ENCODE measurements around the gene SSU72.
"Not testable (repeated sequence)": the region's sequence is repeated elsewhere in the genome, so short reads cannot be mapped to it uniquely, and the experiment has no call there.

Gene SSU72

DNA sequence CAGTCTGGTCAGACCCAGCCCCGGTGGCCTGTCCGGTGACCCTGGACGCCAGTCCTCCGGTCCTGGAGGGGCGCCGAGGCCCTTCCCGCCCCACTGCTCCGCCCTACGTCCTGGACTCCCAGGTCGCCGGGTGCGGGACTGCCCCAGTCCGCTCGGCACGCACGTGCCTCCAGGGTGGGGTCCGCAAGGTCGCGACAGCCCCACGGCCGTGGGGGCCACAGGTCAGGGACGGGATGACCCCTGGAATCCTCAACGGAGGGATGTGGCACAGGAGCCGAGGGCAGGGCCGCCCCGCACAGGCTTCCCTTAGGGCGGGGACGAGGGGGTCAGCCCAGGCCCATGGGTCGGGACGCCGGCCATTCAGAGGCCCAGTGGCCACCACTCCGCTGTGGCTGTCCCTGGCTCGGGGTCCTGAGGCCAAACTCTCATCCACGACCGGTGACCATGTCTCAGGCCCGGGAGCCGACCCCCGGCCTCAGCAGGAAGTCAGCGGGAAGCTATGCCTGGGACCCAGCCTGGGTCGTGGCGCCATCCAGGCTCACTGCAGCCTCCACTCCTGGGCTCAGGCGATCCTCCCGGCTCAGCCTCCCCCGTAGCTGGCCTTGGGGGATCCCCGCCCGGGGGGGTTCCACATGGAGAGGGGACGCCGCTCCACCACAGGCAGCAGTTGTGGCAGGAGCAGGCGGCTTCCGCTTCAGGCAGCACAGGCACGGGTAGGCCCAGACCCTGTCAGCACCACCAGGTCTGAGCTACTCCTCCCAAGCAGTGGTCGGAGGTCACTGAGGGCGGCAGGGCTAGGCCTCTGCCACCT, 33.6 kb downstream of the SSU72 start:
- no peak for DNase-seq (ENCODE audit: low read depth in 2 of 2)

DNA sequence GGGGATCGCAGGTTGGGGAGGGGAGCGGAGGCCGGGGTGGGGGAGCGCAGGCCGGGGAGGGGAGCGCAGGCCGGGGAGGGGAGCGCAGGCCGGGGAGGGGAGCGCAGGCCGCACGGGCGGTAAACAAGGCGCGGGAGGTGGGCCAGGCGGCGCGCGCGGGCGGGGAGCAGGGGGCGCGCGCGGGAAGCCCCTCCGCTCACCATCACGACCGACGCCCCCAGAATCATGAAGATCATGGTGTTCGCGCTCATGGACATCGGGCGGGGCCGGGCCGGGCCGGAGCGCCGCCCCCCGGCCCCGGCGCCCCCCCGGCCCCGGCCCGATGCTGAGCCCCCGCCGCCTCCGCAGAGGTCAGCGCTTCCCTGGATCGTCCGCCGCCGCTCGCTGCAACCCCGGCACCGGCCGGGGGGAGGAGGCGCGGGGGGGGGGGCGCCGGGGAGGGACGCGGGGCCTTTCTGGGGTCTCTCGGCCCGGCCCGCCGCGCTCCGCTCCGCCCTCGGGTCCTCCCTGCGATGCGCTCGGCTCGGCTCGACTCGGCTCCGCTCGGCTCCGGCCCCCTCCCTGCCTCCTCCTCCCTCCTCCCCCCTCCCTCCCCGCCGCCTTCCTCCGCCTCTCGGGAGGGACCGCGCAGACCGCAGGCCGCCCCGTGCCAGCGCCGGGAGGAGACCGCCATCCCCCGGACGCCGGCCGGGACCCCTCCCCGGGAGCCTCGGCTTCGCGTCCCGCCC, 34.4 kb downstream of the SSU72 start, which contains the start of gene TMEM240:
TSS of gene TMEM240 (minus strand) at position 535 of the 728 bp plus-strand sequence. CDS start at position 257, 278 bp downstream.
- DNase-seq (ENCODE audit: low read depth in 2 of 2): peak; percentile 6 to 11

DNA sequence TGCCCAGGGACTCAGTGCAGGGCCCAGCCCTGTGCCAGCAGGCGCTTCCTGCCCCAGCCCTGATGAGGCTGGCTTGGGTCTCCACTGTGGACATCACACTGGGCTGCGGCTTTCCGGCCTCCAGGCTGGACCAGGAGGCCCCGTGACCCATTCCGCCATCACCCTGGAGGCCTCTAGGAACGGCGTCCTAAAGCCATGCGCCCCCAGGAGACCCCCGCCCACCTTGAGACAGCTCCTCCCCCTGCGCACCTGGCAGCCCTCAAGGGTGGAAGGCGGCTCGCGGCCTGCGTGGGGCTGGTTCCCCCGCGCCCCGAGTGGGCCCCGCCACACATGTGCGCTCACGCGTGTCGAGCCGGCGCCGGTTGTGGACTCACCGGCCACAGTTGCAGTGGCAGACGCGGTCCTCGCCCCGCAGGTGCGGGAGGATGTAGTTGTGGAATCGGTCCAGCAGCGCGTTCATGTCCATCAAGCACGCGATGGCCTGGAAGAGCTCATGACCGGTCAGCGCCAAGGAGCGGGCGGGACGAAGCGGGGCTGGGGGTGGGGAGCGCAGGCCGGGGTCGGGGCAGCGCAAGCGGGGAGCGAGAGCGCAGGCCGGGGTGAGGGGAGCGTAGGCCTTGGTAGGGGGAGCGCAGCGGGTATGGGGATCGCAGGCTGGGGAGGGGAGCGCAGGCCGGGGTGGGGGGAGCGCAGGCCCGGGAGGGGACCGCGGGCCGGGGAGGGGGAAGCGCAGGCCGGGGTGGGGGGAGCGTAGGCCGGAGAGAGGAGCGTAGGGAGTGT, 35.2 kb downstream of the SSU72 start:
- no peak for DNase-seq (ENCODE audit: low read depth in 2 of 2)

DNA sequence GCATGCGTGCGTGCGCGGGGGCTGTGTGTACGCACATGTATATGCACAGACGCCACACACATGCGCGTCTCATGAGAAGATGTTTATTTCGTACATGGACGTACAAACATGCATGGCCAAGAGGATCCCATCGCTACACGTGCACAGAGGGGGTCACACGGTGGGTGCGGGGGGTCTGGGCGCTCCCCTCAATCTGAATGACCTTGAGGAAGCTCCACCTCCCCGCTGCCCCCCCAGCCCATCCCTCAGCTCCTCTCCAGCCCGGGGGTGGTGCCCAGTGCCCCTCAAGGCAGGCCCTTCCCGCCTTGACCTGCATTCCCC, 35.7 kb downstream of the SSU72 start:
- no peak for DNase-seq (ENCODE audit: low read depth in 2 of 2)

DNA sequence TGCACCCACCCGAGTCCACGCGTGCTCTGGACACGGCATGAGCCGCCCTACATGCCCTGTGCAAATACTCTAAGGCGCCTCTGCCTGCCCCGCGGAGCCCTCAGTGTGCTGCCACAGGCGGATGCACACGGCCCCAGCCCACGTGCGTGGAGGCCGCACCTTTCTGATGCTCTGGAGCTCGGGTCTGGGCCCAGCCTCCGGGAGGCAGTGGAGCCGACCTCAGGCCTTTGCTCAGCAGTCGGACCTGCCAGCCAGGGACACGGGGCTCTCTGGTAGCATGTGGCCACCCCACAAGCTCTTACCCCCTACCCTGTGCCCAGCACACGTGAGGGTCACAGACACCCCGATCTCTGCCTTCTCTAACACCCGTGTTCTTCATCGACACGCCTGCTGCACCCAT, 36.3 kb downstream of the SSU72 start:
- DNase-seq (ENCODE audit: low read depth in 2 of 2): no peak

DNA sequence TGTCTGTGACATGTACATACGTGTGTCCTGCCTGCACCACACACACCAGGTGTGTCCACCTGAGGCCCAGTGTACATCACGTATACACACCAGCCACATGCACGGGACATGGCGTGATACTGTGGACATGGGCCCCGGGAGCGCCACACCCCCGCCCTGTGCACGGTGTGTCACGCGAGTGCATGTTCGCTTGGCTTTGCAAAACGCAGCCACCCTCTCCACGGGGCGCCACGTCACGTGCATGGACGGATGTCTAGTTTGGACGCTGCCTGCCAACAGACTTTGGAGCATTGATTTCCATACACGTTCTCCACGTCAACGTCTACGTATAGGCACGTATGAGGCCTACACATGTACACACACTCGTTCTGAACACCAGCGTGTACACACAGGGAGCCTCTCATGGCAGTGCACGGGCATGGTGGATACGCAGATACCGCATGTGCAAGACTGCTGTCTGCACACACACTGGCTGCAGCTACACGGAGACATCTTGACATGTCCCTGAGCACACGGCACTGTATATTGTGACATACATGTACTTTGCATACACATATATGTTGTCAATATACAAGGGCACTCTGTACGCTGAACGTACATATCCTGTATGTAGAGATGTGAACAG, 36.9 kb downstream of the SSU72 start:
- DNase-seq (ENCODE audit: low read depth in 2 of 2): no peak

DNA sequence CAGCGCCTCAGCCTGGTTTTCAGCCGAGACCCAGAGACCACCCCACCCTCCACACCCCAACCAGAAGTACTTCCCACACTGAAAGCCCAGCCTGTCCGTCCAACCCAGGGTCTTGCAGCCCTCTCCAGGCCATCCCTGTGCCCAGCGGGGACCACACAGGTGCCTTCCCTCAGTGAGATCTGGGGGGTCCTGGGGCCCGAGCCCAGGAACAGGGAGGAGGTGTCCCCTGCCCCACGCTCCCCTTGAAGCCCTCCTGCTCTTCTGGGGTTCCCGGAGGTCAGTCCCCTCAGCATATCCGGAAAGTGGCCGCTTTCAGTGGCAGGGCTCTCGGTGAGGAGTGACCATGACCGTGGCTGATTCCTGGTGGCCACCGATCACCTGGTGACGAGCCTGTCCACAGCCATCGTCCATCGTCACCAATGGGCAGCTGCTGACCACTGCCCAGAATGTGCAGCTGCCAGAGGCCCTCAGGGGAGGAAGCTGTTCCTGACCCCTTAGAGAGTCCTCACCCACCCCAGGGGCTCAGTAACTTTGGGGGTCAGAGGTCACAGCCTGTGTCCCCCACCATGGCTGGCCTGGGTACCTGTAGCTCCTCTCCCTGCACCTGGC, 37.6 kb downstream of the SSU72 start:
- no peak for DNase-seq (ENCODE audit: low read depth in 2 of 2)

DNA sequence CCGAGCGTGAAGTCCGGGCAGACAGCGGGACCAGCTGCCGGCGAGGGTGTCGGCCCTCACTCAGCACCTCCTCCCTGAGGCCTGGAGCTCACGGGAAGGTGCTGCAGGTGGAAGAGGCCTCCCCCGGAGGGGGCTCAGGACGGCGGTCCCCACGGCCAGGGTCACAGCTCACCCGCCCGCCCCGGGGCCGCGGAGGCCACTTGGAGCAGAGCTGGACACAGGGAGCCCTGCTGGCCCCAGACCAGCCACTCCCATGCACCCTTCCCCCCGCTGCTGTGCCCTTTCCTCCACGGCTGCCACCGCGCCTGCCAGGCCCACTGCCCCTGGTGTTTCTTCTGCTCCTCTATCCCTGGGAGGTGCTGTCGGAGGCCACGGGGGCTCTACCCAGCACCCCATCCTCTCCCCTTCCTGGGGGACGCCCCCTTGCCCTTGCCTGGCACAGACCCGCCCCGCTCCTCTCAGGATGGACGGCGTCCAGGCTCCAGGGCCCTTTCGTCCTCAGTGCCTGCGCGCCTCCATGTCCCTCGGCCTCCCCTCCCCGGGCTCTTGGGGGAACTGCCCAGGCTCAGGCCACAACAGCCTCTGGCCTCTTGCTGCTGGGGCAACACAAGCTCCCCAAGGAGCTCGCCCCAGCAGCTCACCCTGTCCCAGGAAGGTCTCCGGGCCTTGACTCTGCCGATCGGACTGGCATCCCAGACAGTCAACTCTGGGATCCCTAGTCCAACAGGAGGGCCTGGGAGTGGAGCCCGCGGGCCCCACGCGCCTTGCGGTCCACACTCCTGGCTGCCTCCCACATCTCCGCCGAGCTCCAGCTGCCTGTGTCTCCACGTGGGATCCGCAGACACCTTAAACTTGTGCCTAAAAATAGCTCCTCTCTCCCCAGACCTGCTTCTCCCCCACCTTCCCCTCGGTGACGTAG, 38.4 kb downstream of the SSU72 start:
- no peak for DNase-seq (ENCODE audit: low read depth in 2 of 2)

DNA sequence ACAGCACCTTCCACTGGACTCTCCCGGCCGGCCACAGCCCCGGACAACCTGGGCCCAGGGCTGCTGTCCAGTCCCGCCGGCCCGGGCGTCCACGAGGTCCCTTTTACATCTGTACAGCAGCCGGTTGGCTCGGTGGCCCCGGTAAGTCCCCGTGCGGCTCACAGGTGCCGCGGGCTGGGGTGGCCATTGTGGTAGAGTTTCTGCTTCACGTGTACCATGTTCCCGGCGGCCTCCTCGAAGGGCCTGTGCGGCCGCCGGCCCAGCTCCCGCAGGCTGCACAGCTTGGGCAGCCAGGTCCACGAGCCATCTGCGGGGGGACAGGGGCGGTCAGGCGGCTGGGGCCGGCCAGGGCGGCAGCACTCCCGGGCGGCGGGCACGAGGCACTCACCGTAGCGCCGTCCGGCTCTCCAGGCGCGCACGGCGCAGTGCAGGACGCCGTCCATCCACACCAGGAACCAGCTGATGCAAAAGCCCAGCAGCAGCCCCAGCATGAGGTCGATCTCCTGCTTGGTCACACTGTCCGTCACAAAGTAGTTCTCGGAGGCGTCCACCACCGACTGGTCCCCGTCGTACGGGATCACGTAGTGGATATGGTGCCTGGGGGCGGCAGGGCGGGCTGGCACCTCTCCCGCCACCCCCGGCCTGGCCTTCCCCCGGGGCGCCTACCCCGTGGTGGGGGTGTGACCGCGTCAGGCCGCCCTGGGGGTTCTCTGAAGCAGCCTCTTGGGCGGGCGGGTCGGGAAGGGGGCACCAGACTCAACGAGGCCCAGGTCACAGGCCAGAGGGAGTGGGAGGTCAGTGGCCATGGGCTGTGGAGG, 39.3 kb downstream of the SSU72 start:
- DNase-seq (ENCODE audit: low read depth in 2 of 2): no peak

DNA sequence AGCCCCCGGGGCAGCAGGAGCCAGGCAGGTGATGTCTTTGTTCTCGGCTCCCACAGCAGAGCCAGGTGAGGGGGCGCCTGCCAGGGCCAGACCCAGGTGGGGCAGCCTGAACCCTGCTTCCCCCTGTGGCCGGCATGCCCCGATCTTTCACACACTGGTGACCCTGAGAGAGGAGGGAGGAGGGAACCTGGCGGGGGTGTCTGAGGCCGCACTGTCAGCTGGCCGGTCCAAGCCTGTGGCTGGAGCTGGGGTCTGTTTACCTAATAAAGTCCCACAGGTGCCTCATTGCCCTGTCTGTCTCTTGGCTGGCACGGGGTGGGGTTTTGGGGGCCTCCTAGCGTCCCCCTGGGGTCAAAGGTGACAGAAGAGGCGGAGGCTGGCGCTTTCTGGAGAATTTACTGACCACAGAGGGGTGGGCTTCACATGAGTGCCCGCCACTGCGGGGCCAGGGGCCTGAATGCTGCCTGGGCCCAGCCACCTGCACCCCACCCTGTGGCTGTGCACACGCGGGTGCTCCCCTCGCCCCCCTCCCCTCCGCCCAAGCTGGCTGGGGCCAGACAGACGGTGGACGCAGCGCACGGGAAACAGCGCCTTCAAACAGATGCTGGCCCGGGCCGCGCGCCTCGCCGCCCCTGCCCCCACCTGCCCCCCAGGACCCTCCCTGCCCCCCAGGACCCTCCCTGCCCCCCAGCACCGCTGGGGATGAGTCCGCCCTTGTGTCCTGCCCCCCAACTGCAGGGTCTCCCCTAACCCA, 40.1 kb downstream of the SSU72 start:
- no peak for DNase-seq (ENCODE audit: low read depth in 2 of 2)

DNA sequence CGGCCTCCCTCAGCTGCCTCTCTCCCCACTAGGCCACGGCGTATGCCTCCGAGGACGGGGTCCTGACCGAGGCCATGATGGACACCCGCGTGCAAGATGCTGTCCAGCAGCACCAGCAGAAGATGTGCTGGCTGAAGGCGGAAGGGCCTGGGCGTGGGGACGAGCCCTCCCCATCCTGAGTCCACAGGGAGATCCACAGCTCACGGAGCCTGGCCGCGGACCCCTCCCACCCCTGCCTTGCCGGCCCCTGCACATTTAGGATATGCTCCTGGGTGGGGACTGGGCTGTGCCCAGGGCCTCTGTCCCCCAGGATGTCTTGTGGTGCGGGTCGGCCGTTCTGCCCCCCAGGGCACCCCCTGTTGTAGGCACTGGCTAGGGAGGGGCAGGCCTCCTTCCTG, 40.8 kb downstream of the SSU72 start:
- not testable (repeated sequence) for DNase-seq (ENCODE audit: low read depth in 2 of 2)

DNA sequence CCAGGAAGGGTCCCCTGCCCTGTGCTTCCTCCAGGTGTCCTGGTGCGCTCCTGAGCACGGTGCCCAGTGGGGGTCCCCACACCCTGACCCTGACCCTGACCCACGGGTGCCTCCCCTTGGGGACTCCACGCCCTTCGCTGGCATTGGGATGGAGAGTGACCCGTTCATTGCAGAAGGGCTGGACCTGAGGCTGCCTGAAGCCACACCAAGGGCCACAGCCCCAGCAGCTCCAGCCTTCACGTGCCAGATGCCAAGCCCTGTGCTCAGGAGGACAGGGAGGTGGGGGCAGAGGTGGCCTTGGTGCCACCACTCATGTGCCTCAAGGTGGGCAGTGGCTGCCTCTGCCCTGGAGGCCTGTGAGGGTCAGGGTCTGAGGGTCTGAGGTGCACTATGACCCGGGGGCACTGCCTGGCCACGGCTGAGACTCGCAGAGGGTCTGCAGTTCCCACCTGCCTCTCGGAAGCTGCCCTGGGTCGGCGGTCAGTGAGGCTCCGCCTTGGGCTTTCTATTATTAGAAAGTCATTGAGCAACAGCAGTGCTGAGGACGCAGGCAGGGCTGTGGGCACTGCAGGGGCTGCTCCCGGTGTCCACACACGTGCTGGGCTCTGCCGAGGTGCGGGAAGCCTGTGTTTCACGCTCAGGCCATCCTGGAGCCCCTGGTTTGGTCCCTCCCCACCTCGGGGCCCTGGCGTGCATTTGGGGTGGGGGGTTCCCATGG, 41.3 kb downstream of the SSU72 start:
- DNase-seq (ENCODE audit: low read depth in 2 of 2): not testable (repeated sequence)

DNA sequence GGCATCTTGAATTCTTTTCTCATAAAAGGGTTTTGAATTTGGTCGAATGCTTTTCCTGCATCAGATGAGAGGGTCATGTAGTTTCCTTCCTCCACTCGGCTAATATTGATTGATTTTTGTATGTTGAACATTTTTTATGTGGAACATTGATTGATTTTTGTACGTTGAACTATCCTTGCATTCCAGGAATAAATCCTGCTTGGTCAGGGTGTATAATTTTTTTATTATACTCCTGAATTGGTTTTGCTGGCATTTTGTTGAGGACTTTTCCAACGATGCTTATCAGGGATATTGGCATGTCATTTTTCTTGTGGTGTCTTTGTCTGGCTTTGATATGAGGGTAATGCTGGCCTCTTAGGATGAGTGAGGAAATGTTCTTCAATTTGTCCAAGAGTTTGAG, 42.7 kb downstream of the SSU72 start:
- DNase-seq (ENCODE audit: low read depth in 2 of 2): no peak

DNA sequence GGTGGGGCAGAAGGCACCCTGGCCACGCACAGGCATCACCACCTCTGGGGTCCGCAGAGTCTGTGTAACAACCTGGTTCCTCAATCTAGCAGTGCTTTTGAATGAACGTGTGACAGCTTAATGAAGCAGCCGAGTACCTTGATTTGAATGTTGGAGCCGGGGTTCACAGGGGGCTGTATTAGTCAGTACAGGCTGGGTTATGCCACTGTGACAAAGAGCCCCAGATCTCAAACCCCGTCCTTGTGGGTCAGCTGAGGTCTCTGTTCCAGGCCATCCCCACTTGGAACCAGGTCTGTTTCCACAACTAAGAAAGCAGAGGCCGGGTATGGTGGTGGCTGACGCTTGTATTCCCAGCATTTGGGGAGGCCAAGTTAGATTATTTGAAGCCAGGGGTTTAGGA, 44.7 kb downstream of the SSU72 start:
- no peak for DNase-seq (ENCODE audit: low read depth in 2 of 2)

DNA sequence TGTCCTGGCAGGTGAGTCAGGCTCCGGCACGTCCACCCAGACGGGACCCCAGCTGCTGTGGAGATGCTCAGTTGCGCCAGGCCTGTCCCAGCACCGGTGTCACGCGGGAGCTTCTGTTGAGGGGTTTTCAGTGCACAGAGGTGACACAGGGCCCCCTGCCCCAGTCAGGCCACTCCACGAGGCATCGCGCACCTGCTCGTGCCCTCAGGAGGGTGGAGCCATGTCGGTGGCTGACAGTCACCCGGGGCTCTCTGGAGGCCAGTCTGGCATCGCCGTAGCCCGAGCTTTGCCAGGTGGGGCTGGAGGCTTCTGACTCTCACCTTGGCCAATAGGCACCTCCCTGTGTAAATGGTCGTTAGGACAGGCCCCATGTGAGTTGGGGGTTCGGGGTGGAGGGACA, 45.3 kb downstream of the SSU72 start:
- DNase-seq (ENCODE audit: low read depth in 2 of 2): no peak

DNA sequence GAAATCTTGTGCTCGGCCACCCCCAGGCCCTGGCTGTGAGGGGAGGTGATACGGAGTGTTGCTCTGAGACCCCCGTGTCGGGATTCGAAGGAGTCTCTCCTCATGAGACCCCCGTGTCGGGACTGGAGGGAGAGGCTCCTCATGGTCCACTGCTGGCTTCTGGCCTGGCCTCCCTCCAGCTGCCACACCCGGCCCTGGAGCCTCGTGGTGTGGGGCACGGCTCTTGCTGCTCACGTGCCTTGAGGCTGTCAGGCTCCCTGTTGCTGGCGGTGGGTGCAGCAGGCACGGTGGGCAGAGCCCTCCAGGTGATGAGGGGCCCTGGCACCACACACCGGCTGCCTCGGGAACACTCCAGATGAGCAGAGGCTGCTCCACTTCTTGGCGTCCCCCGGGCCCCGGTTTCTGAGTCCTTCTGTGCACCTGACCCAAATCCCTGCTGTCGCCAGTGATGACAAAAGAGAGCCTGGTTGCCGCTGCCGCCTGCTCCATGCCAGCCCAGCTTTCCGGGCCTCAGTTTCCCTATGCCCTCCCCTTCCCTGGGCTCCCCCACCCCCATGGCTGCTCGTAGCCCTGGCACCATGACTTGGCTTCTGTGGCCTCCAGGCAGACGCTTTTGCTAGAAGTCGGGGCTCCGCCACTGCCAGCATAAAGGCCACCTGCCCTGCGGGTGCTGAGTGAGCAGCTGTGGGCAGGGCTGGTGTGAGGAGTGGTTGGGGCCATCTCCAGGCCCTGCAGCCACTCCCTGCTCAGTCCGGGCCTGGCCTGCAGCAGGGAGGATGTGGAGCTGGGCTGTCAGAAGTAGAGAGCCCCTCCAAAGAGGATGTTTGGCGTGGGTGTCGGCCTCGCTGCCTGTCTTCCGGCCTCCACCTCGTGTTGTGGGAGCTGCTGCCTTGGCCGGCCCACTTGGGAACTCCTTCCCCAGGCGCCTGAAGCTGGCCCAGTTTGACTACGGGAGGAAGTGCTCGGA, 46.1 kb downstream of the SSU72 start:
- no peak for DNase-seq (ENCODE audit: low read depth in 2 of 2)
